HEK293 (cell line): ENCODE data around the gene KCNMA1.

Experiments used
- CTCF ChIA-PET: fragments of 350-600 bp; formaldehyde crosslinking; extraction: SDS; loops from one replicate; lab custom pipeline; 2021; ENCODE audit warnings: antibody characterized with exemption; lab: Yijun Ruan, JAX
- POLR2A ChIA-PET: fragments of 300-600 bp; formaldehyde crosslinking; extraction: SDS; loops from one replicate; lab custom pipeline; 2020; ENCODE audit warnings: antibody characterized with exemption, inconsistent platforms; lab: Yijun Ruan, JAX
- H3K27ac ChIP-seq: fragments of 200-500 bp; sonication (Bioruptor generic); 2 replicates; pipeline ENCODE4 v1.5.1; 2014; ENCODE audit warnings: low read depth, low read length, control low read depth, inconsistent platforms; ENCODE audit errors: extremely low read depth
- H3K36me3 ChIP-seq, 2 experiments: fragments of 200-500 bp in 1 of 2; sonication (Bioruptor generic) in 1 of 2; 1 replicate in 1 of 2; 2 replicates in 1 of 2; pipeline ENCODE4 v1.5.1; 2014 to 2017; ENCODE audit warnings: inconsistent platforms in 2 of 2, low read length in 2 of 2; ENCODE audit not compliant: control insufficient read depth in 2 of 2, insufficient read depth in 1 of 2
- H3K4me1 ChIP-seq: fragments of 200-500 bp; sonication (Bioruptor generic); 2 replicates; pipeline ENCODE4 v1.5.1; 2014; ENCODE audit warnings: mild to moderate bottlenecking, low read length, inconsistent platforms; ENCODE audit not compliant: control insufficient read depth, insufficient read depth
- H3K4me3 ChIP-seq: 2 replicates; pipeline ENCODE4 v1.5.1; 2011; ENCODE audit warnings: low read depth, mild to moderate bottlenecking, control low read depth, low read length, moderate library complexity
- H3K9me3 ChIP-seq: fragments of 200-500 bp; sonication (Bioruptor generic); 2 replicates; pipeline ENCODE4 v1.5.1; 2014; ENCODE audit warnings: low read depth, low read length, inconsistent platforms; ENCODE audit not compliant: control insufficient read depth, insufficient read depth
- FEZF1 ChIP-seq: fragments of 450-650 bp; formaldehyde crosslinking; IDR thresholded peaks from 2 replicates; pipeline ENCODE4 v1.5.1; 2016; ENCODE audit warnings: missing biosample characterization, missing genetic modification characterization
- KLF8 ChIP-seq: fragments of 450-650 bp; formaldehyde crosslinking; IDR thresholded peaks from 2 replicates; pipeline ENCODE4 v1.5.1; 2016; ENCODE audit warnings: missing biosample characterization, missing genetic modification characterization
- PBX3 ChIP-seq: sonication (generic); formaldehyde crosslinking; IDR thresholded peaks from 2 replicates; pipeline ENCODE4 v1.8.1; 2022; ENCODE audit warnings: mild to moderate bottlenecking, moderate library complexity, missing genetic modification reagents
- PRDM1 ChIP-seq: fragments of 450-650 bp; formaldehyde crosslinking; IDR thresholded peaks from 2 replicates; pipeline ENCODE4; 2016; ENCODE audit warnings: missing biosample characterization, missing genetic modification characterization
- PRDM4 ChIP-seq: fragments of 450-650 bp; formaldehyde crosslinking; IDR thresholded peaks from 2 replicates; pipeline ENCODE4 v1.5.1; 2017; ENCODE audit warnings: missing biosample characterization, missing genetic modification characterization
- TRIM28 ChIP-seq: IDR thresholded peaks from 2 replicates; pipeline ENCODE4 v1.6.1; 2011; ENCODE audit warnings: low read length, control low read depth, borderline replicate concordance
- ZFP41 ChIP-seq: fragments of 450-650 bp; formaldehyde crosslinking; IDR thresholded peaks from 2 replicates; pipeline ENCODE4 v1.5.1; 2016; ENCODE audit warnings: missing biosample characterization, missing genetic modification characterization, borderline replicate concordance
- ZNF140 ChIP-seq: fragments of 450-650 bp; formaldehyde crosslinking; IDR thresholded peaks from 2 replicates; pipeline ENCODE4 v1.5.1; 2016; ENCODE audit warnings: missing biosample characterization, missing genetic modification characterization
- ZNF16 ChIP-seq: fragments of 450-650 bp; formaldehyde crosslinking; IDR thresholded peaks from 2 replicates; pipeline ENCODE4 v1.5.1; 2016; ENCODE audit warnings: low read depth, missing biosample characterization, missing genetic modification characterization
- ZNF175 ChIP-seq: fragments of 450-650 bp; formaldehyde crosslinking; IDR thresholded peaks from 2 replicates; pipeline ENCODE4 v1.5.1; 2016; ENCODE audit warnings: missing biosample characterization, missing genetic modification characterization
- ZNF214 ChIP-seq: fragments of 450-650 bp; formaldehyde crosslinking; IDR thresholded peaks from 2 replicates; pipeline ENCODE4 v1.5.1; 2017; ENCODE audit warnings: missing biosample characterization, mild to moderate bottlenecking, missing genetic modification characterization, borderline replicate concordance
- ZNF221 ChIP-seq: fragments of 450-650 bp; formaldehyde crosslinking; IDR thresholded peaks from 2 replicates; pipeline ENCODE4 v1.5.1; 2017; ENCODE audit warnings: missing biosample characterization, missing genetic modification characterization, borderline replicate concordance
- ZNF23 ChIP-seq: fragments of 450-650 bp; formaldehyde crosslinking; IDR thresholded peaks from 2 replicates; pipeline ENCODE4 v1.5.1; 2016; ENCODE audit warnings: missing biosample characterization, missing genetic modification characterization, borderline replicate concordance
- ZNF341 ChIP-seq: fragments of 450-650 bp; formaldehyde crosslinking; IDR thresholded peaks from 2 replicates; pipeline ENCODE4; 2016; ENCODE audit warnings: low read depth, missing biosample characterization, missing genetic modification characterization
- ZNF350 ChIP-seq: fragments of 450-650 bp; formaldehyde crosslinking; IDR thresholded peaks from 2 replicates; pipeline ENCODE4 v1.5.0; 2017; ENCODE audit warnings: missing biosample characterization, mild to moderate bottlenecking, missing genetic modification characterization
- ZNF362 ChIP-seq: fragments of 450-650 bp; formaldehyde crosslinking; IDR thresholded peaks from 2 replicates; pipeline ENCODE4 v1.5.1; 2016; ENCODE audit warnings: missing biosample characterization, missing genetic modification characterization
- ZNF37A ChIP-seq: fragments of 450-650 bp; IDR thresholded peaks from 2 replicates; pipeline ENCODE4 v1.5.1; 2018; ENCODE audit warnings: missing biosample characterization, missing genetic modification characterization
- ZNF391 ChIP-seq: fragments of 450-650 bp; formaldehyde crosslinking; IDR thresholded peaks from 2 replicates; pipeline ENCODE4 v1.5.1; 2016; ENCODE audit warnings: low read depth, missing biosample characterization, missing genetic modification characterization, borderline replicate concordance
- ZNF544 ChIP-seq: fragments of 450-650 bp; formaldehyde crosslinking; IDR thresholded peaks from 2 replicates; pipeline ENCODE4 v1.5.0; 2017; ENCODE audit warnings: missing biosample characterization, missing genetic modification characterization
- ZNF548 ChIP-seq: fragments of 450-650 bp; formaldehyde crosslinking; IDR thresholded peaks from 2 replicates; pipeline ENCODE4 v1.5.1; 2016; ENCODE audit warnings: missing biosample characterization, missing genetic modification characterization
- ZNF585B ChIP-seq: fragments of 450-650 bp; formaldehyde crosslinking; IDR thresholded peaks from 2 replicates; pipeline ENCODE4 v1.5.1; 2016; ENCODE audit warnings: missing biosample characterization, missing genetic modification characterization
- ZNF747 ChIP-seq: fragments of 450-650 bp; formaldehyde crosslinking; IDR thresholded peaks from 2 replicates; pipeline ENCODE4 v1.5.1; 2016; ENCODE audit warnings: missing biosample characterization, missing genetic modification characterization
- ZSCAN16 ChIP-seq: fragments of 450-650 bp; formaldehyde crosslinking; IDR thresholded peaks from 2 replicates; pipeline ENCODE4 v1.5.1; 2016; ENCODE audit warnings: missing biosample characterization, missing genetic modification characterization
- ZSCAN23 ChIP-seq: fragments of 450-650 bp; formaldehyde crosslinking; IDR thresholded peaks from 2 replicates; pipeline ENCODE4 v1.5.1; 2016; ENCODE audit warnings: missing biosample characterization, missing genetic modification characterization
- ZSCAN30 ChIP-seq: fragments of 450-650 bp; IDR thresholded peaks from 2 replicates; pipeline ENCODE4 v1.5.1; 2018; ENCODE audit warnings: missing biosample characterization, mild to moderate bottlenecking, missing genetic modification characterization, moderate library complexity
- ZXDB ChIP-seq: fragments of 450-650 bp; formaldehyde crosslinking; IDR thresholded peaks from 2 replicates; pipeline ENCODE4 v1.5.1; 2016; ENCODE audit warnings: missing biosample characterization, missing genetic modification characterization

Gene KCNMA1

GRCh38 chr10:77459905-77460304 is 177.7 kb downstream of the KCNMA1 start (continued):
- TF ChIP-seq PRDM4 (no peak), ZFP41 (tag by site-specific recombination) (no peak), ZNF362 (tag by site-specific recombination) (no peak), ZNF214 (no peak)

GRCh38 chr10:77458986-77459590 is 178.5 kb downstream of the KCNMA1 start:
- Histone ChIP-seq H3K9me3 (no peaks in the 10 kb centered on the region), H3K4me1 (no peaks in the 10 kb centered on the region), H3K4me3 (no peak overlapping the region), H3K36me3 (no peaks in the 10 kb centered on the region), H3K27ac (no peak overlapping the region)
- ChIA-PET CTCF (interaction anchor here (0.7 kb wide), 1 partner anchor 185 kb away, joined by 5 read pairs; no protein-coding TSS in a partner anchor), POLR2A (no interaction called here)
- TF ChIP-seq ZSCAN23 (tag by site-specific recombination) = no peak
- peak; percentile 79; the same call in 1 of the 2 replicates for TF ChIP-seq ZNF37A (tag by site-specific recombination)
- TF ChIP-seq ZNF23 (tag by site-specific recombination) = no peak
- no peak for TF ChIP-seq ZXDB (tag by site-specific recombination)
- TF ChIP-seq ZNF544 (tag by site-specific recombination) = no peak

GRCh38 chr10:77457721-77458120 is 179.9 kb downstream of the KCNMA1 start:
- Histone ChIP-seq H3K36me3 (no peaks in the 10 kb centered on the region), H3K4me1 (no peaks in the 10 kb centered on the region), H3K27ac (no peak overlapping the region), H3K4me3 (no peak overlapping the region), H3K9me3 (no peaks in the 10 kb centered on the region)
- TF ChIP-seq ZNF140 (tag by site-specific recombination) (no peak), PBX3 (CRISPR knock-in tag) (no peak), PRDM1 (tag by site-specific recombination) (no peak), ZNF175 (tag by site-specific recombination) (no peak), ZSCAN23 (tag by site-specific recombination) (no peak), ZNF16 (no peak), ZNF350 (tag by site-specific recombination) (no peak)
- ChIA-PET POLR2A (no interaction called here), CTCF (no interaction called here)

GRCh38 chr10:77457266-77457665 is 180.3 kb downstream of the KCNMA1 start:
- CTCF ChIA-PET = no interaction called here
- no peaks in the 10 kb centered on the region for H3K36me3 ChIP-seq
- POLR2A ChIA-PET = no interaction called here
- no peaks in the 10 kb centered on the region for H3K4me1 ChIP-seq
- no peaks in the 10 kb centered on the region for H3K9me3 ChIP-seq
- no peak overlapping the region for H3K4me3 ChIP-seq
- H3K27ac ChIP-seq = no peak overlapping the region
- TF ChIP-seq ZSCAN16 (tag by site-specific recombination) (no peak), ZNF341 (tag by site-specific recombination) (no peak), ZNF362 (tag by site-specific recombination) (no peak), ZSCAN30 (tag by site-specific recombination) (no peak), FEZF1 (tag by site-specific recombination) (no peak), KLF8 (tag by site-specific recombination) (no peak), ZNF585B (tag by site-specific recombination) (no peak), ZNF221 (tag by site-specific recombination) (no peak), ZNF548 (tag by site-specific recombination) (no peak), ZNF391 (tag by site-specific recombination) (no peak), ZNF747 (tag by site-specific recombination) (no peak), TRIM28 (no peak)
